Measurements from ENCODE around the gene S100A8.

GRCh38 chr1:153431427-153431826 is 40.6 kb upstream of the S100A8 start:
- no peak for TF ChIP-seq CTCF (IDR thresholded peaks at IDR 0.05; ENCODE audit: low read depth, low read length)
- no peak for TF ChIP-seq EZH2phosphoT487 (IDR thresholded peaks at IDR 0.05; ENCODE audit: low read depth)

Measured in OCI-LY3 (cell line).